Activated naive CD8-positive, alpha-beta T cell treated with anti-CD3 and anti-CD28 coated beads, Interleukin-2, amount 50 U/mL, for 24 hours (primary cell): ENCODE results near the gene SRRM2.

ENCODE experiments used
- ATAC-seq: fragments of 150-1000 bp; cut with Tn5 transposase; one replicate; pipeline ENCODE4 v1.10.0; 2021
- DNase-seq: peaks from one replicate; pipeline ENCODE4 v3.0.0; 2021
- H3K27ac Mint-ChIP-seq: one replicate; pipeline ENCODE4 v1.8.0; 2021; ENCODE audit warnings: mild to moderate bottlenecking, mixed read lengths
- H3K27me3 Mint-ChIP-seq: one replicate; pipeline ENCODE4 v1.8.0; 2021; ENCODE audit warnings: mixed read lengths
- H3K36me3 Mint-ChIP-seq: one replicate; pipeline ENCODE4 v1.8.0; 2021; ENCODE audit warnings: low read depth, mixed read lengths
- H3K4me1 Mint-ChIP-seq: one replicate; pipeline ENCODE4 v1.8.0; 2021; ENCODE audit warnings: mixed read lengths
- H3K4me3 Mint-ChIP-seq: one replicate; pipeline ENCODE4 v1.8.0; 2021; ENCODE audit warnings: mild to moderate bottlenecking, moderate library complexity, mixed read lengths
- H3K9me3 Mint-ChIP-seq: one replicate; pipeline ENCODE4 v1.8.0; 2021; ENCODE audit warnings: mixed read lengths

The SRRM2 gene

DNA sequence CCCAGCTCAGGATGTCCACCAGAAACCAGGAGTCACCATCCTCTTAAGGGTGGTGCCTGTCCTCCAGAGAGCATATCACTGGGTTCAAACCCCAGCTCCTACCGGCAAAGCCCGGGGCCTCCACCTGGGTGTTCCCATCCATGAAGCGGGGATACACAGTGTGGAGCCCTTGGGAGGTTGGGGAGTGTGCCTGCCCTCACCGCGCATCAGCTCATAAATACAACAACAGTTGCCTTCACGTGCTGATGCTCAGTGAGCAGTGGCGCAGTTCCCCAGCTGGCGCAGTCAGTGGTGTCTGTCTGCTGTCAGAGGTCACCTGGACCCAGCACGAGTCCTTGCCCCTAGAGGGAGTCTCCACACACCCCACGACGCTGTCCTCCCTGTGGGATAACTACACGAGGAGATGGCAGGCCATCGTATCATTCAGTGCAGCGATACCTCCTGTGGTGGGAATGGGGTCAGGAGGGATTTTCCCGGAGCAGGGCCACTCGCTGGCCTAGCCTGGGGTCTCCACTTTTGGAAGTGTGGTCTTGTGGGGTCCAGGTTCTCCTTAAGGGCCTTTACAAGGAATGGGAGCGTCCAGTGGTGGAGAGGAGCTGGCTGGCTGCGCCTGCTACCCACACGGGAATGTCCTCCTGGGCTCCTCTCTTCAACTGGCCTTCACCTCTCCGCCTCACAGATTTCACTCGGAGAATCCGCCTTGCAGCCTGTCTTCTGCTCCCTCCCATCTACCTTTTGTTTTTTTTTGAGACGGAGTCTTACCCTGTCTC is 26.9 kb downstream of the SRRM2 start:
- Mint-ChIP-seq H3K27ac (peak overlapping the region; percentile 94), H3K4me3 (peak overlapping the region; percentile 96), H3K9me3 (no peaks in the 10 kb centered on the region), H3K36me3 (peaks cover 7% of the 10 kb centered on the region), H3K4me1 (peaks cover 22% of the 10 kb centered on the region), H3K27me3 (no peaks in the 10 kb centered on the region)
- DNase-seq (no peak), ATAC-seq (no peak)

- Mint-ChIP-seq H3K27ac (no peak overlapping the region), H3K4me1 (peaks cover 26% of the 10 kb centered on the region), H3K4me3 (no peak overlapping the region), H3K9me3 (no peaks in the 10 kb centered on the region), H3K27me3 (no peaks in the 10 kb centered on the region), H3K36me3 (peaks cover 7% of the 10 kb centered on the region)
- ATAC-seq = no peak
- DNase-seq = no peak
These were observed 27.8 kb downstream of the SRRM2 start for GRCh38 chr16:2779978-2780898.

DNA sequence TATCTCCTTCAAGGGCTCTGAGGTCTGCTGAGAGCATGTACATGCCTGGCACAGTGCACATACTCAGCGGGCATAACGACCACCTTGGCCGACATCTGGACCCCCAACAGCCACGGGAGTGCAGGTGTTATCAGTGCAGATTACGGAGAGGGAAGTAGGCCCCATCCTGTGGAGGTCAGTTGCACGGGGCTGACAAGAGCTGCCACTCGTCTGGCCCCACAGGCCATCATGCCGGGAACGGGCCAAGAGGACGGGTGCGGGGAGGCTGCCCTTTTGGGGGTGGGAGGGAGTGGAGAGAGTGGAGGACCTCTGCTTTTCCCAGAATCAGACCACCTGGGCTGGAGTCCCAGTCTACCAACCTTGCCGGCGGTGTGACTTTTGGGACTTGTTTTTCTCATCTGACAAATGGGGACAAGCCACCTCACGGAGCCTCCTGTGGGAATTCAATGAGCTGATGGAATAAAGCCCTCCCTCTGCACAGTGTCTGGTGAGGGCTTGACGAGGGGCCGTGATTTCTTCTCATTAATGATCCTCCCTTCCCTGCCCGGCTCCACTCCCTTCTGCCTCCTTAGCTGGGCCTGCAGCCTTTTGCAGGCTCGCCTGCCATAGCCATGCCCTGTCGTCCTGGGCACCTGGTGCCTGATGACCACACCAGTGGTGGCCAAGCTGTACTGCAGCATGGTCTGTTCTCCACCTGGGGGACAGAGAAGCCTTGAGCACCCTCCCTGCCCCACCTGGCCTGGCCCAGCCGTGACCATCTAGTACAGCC is 30.3 kb downstream of the SRRM2 start:
- peaks cover 4% of the 10 kb centered on the region for H3K27me3 Mint-ChIP-seq
- DNase-seq (no peak), ATAC-seq (no peak)
- H3K27ac Mint-ChIP-seq = no peak overlapping the region
- peaks cover 4% of the 10 kb centered on the region for H3K36me3 Mint-ChIP-seq
- H3K9me3 Mint-ChIP-seq = no peaks in the 10 kb centered on the region
- H3K4me1 Mint-ChIP-seq = peaks cover 19% of the 10 kb centered on the region
- no peak overlapping the region for H3K4me3 Mint-ChIP-seq

DNA sequence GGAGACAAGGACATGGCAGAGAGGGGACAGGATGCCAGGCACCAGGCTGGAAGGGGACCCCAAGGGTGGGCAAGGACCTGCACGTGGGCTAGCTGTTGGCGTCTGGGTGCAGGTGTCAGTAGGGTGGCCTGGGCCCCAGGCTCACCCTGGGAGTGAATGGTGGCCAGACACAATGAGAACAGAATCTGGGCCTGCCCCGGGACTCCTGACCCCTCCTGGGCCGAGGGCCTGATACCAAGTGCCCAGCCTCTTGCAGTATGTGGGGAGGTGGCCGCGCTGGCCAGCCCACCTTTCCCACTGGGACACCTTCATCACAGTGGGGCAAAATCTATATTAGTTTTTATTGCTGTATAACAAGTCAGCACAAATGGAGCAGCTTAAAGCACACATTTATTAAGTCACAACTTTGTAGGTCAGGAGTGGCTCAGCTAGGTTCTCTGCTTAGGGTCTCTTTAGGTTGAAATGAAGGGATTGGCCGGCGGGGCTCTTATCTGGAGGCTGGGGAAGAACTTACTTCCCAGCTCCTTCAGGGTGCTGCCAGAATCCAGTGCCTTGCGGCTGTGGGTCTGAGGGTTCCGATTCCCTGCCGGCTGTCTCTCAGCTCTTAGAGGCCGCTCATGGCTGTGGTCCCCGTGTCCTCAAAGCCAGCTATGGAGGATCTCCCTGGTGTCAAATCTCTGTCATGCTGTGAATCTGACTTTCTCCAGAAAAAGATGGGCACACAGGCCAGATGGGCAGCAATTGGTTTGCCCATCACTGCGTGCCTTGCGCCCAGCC is 31.3 kb downstream of the SRRM2 start:
- Mint-ChIP-seq H3K27me3 (peaks cover 9% of the 10 kb centered on the region), H3K27ac (no peak overlapping the region), H3K4me1 (peaks cover 10% of the 10 kb centered on the region), H3K9me3 (no peaks in the 10 kb centered on the region), H3K4me3 (peak overlapping the region; percentile 21), H3K36me3 (no peaks in the 10 kb centered on the region)
- DNase-seq (no peak), ATAC-seq (no peak)

DNA sequence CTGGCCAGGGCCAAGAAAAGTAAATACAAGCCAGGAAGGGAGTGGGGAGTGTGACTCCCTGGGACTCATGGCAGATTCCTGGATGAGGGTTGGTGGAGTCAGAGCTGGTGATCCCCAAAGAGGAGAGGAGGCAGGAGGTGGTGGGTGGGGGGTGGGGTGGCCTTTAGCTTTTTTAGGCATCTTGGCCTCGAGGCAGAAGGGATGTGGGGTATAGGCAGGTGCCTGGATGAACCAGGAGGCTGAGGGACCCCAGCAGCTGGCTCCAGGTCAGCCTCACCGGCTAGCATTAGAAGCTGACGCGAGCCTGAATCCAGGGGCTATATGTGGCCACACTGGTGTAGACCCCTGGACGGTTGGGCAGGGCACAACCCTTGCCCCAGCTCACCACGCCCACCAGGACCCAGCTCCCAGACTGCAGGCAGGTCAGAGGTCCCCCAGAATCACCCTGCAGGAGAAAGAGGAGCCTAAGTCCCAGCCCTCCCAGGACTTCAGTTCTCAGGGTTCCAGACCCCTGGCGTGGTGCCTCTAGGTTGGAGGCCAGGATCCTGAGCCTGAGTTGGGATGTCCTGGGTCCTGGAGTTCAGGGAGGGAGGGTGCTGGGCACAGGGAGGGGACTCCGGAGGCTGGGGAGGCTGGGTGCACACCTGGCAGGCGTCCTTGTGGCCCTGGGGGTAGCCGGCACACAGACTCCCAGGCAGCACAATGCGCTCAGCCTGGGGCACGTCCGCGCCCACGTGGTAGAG is 32.1 kb downstream of the SRRM2 start:
- H3K4me1 Mint-ChIP-seq = peaks cover 8% of the 10 kb centered on the region
- H3K4me3 Mint-ChIP-seq = peak overlapping the region; percentile 84
- ATAC-seq (no peak), DNase-seq (no peak)
- peak overlapping the region; percentile 87 for H3K27ac Mint-ChIP-seq
- H3K36me3 Mint-ChIP-seq = no peaks in the 10 kb centered on the region
- H3K27me3 Mint-ChIP-seq = peaks cover 9% of the 10 kb centered on the region
- no peaks in the 10 kb centered on the region for H3K9me3 Mint-ChIP-seq

DNA sequence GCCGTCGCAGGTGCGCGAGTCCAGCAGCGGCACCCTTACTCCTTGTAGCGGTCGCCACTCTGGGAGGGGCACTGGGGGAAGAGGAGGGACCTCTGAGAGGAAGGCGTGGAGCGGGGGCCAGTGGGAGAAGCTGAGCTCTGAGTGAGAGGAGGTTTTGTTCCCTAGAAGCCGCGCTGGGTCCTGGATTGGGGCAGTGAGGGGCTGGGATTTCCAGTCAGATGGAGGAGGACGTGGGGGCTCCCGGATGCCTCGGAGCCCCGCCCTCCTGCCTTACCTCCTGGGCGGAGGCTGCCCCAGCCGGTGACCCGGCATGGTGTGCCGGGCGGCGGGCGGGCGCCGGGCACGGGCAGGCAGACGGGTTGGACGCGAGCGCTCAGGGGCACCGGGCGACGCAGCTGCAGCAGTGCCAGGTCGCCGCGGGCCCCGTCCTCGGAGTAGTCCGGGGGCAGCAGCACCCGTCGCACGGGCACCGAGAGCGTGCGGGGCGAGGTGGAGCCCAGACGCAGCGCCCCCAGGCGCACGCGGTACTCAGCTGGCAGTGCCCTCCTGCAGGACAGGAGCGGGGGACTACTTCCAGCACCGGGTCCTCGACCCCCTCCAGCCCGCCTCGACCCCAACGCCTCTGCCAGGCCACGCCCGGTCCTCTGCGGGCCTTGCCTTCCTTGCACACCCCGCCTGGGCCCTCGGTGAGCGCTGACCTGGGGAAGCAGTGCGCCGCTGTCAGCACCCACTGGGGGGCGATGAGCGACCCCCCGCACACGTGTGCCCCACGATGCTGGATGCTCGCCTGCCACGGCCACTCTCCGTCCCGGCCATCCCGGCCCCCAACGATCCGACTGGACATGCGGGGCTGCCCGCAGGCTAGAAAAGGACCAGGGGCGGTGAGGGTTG is 32.9 kb downstream of the SRRM2 start:
- H3K27ac Mint-ChIP-seq = peak overlapping the region; percentile 87
- no peaks in the 10 kb centered on the region for H3K9me3 Mint-ChIP-seq
- ATAC-seq (peak; percentile 66), DNase-seq (peak; percentile 52)
- H3K4me3 Mint-ChIP-seq = peak overlapping the region; percentile 84
- peaks cover 8% of the 10 kb centered on the region for H3K4me1 Mint-ChIP-seq
- no peaks in the 10 kb centered on the region for H3K36me3 Mint-ChIP-seq
- H3K27me3 Mint-ChIP-seq = peaks cover 9% of the 10 kb centered on the region

DNA sequence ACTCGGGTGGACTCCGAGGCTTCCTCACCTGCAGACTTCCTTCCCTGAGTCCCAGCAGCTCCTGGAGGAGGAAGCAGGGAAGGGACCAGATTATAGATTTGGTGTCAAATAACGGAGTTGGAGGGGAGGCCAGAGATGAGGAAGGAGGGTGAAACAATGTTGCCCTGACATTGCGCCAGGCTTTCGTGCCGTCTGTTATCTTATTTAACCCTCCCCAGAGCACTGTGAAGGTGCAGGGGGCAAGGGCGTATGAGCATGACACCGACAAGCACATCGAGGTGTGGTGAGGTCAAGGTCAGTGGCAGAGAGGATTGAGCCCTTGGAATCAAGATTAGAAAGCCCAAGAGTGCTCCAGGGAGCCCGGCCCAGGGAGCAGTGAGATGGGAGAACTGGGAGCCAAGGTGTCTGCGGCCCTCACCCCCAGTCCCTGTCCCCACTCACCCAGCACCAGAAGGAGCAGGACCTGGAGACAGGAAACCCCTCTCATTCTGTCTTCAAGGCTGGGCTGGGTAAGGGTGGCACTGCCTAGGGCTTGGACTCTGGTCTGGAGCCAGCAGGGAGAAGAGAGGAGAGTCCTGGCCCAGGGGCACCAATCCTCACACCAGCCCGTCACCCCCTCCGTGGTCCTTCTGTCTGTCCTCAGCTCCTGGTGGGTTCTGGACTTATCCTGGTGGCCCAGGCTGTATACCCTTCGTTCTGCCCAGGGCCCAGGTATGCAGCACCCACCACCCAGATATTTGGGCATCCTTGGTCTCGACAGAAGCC is 33.8 kb downstream of the SRRM2 start:
- H3K36me3 Mint-ChIP-seq = no peaks in the 10 kb centered on the region
- peaks cover 8% of the 10 kb centered on the region for H3K4me1 Mint-ChIP-seq
- no peak for DNase-seq
- H3K4me3 Mint-ChIP-seq = peak overlapping the region; percentile 63
- no peaks in the 10 kb centered on the region for H3K9me3 Mint-ChIP-seq
- no peak for ATAC-seq
- H3K27me3 Mint-ChIP-seq = peaks cover 9% of the 10 kb centered on the region
- H3K27ac Mint-ChIP-seq = peak overlapping the region; percentile 39

DNA sequence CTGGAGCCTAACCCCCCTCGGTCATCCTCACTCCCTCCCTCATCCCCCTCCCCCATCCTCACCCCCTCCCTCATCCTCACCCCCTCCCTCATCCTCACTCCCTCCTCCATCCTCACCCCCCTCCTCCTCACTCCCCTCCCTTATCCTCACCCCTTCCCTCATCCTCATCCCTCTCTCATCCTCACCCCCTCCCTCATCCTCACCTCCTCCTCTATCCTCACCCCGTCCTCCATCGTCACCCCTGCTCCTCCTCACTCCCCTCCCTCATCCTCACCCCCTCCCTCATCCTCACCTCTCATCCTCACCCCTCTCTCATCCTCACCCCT is 34.4 kb downstream of the SRRM2 start:
- Mint-ChIP-seq H3K27me3 (peaks cover 11% of the 10 kb centered on the region), H3K27ac (no peak overlapping the region), H3K36me3 (no peaks in the 10 kb centered on the region), H3K4me3 (no peak overlapping the region), H3K9me3 (no peaks in the 10 kb centered on the region), H3K4me1 (peaks cover 8% of the 10 kb centered on the region)
- DNase-seq (no peak), ATAC-seq (no peak)

- H3K36me3 Mint-ChIP-seq = no peaks in the 10 kb centered on the region
- ATAC-seq = no peak
- peak within 1 kb of the TSS; percentile 63 for H3K4me3 Mint-ChIP-seq
- no peaks in the 10 kb centered on the region for H3K9me3 Mint-ChIP-seq
- H3K4me1 Mint-ChIP-seq = peaks cover 8% of the 10 kb centered on the region
- H3K27ac Mint-ChIP-seq = no peak within 1 kb of the TSS
- peaks cover 15% of the 10 kb centered on the region for H3K27me3 Mint-ChIP-seq
- DNase-seq = no peak
These were observed 35.0 kb downstream of the SRRM2 start, which contains the start of gene PRSS33 for GRCh38 chr16:2787406-2787805. PRSS33 (minus strand) TSS chr16:2787560; CDS start chr16:2786547, 1,013 bp downstream.

DNA sequence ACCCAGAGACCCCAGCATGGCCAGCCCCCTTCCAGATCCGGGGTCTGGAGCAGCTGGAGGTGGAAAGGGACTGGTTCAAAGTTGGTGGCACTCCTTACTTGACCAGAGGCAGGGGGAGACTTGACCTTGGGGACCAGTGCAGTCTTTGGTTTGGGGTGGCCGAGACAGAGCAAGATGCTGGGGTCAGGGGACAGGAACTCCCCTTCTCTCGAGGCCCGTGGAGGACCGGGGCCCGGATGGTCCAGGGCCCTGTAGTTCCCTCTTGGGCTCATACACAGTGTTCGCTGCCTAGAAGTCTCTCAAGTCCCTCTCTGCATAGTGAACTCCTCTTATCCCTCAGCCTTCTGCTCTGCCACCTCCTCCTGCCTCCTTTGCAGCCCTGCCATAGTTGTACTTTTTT is 35.5 kb downstream of the SRRM2 start:
- H3K36me3 Mint-ChIP-seq = no peaks in the 10 kb centered on the region
- ATAC-seq (no peak), DNase-seq (no peak)
- peaks cover 8% of the 10 kb centered on the region for H3K4me1 Mint-ChIP-seq
- H3K9me3 Mint-ChIP-seq = no peaks in the 10 kb centered on the region
- no peak overlapping the region for H3K4me3 Mint-ChIP-seq
- no peak overlapping the region for H3K27ac Mint-ChIP-seq
- peaks cover 15% of the 10 kb centered on the region for H3K27me3 Mint-ChIP-seq

GRCh38 chr16:2790631-2791030 is 38.2 kb downstream of the SRRM2 start:
- no peaks in the 10 kb centered on the region for H3K36me3 Mint-ChIP-seq
- DNase-seq (no peak), ATAC-seq (no peak)
- peaks cover 5% of the 10 kb centered on the region for H3K4me1 Mint-ChIP-seq
- no peak overlapping the region for H3K4me3 Mint-ChIP-seq
- peaks cover 19% of the 10 kb centered on the region for H3K27me3 Mint-ChIP-seq
- no peak overlapping the region for H3K27ac Mint-ChIP-seq
- no peaks in the 10 kb centered on the region for H3K9me3 Mint-ChIP-seq

- Mint-ChIP-seq H3K4me3 (no peak overlapping the region), H3K36me3 (no peaks in the 10 kb centered on the region), H3K9me3 (no peaks in the 10 kb centered on the region), H3K27me3 (peaks cover 18% of the 10 kb centered on the region), H3K4me1 (peaks cover 2% of the 10 kb centered on the region), H3K27ac (no peak overlapping the region)
- ATAC-seq (no peak), DNase-seq (no peak)
These were observed 38.7 kb downstream of the SRRM2 start for GRCh38 chr16:2791174-2791573.
